Fibroblast of lung (primary cell): ENCODE results near the gene NDUFS7.

ENCODE experiments used
- EZH2 ChIP-seq: IDR thresholded peaks from 2 replicates; pipeline ENCODE4 v1.5.1; 2012; ENCODE audit warnings: low read length, control low read depth, mild to moderate bottlenecking; ENCODE audit errors: missing control alignments
- TF ChIP-seq, protein P1 (sequence below), 2 donors: IDR thresholded peaks in 1 of 2; conservative IDR thresholded peaks in 1 of 2; 1 replicate in 1 of 2; 2 replicates in 1 of 2; pipeline ENCODE4 v1.5.1; 2011 to 2012; ENCODE audit warnings: low read length in 2 of 2, control low read depth in 1 of 2, inconsistent platforms in 1 of 2, low read depth in 1 of 2, mild to moderate bottlenecking in 1 of 2

- TF ChIP-seq, protein P1, sequence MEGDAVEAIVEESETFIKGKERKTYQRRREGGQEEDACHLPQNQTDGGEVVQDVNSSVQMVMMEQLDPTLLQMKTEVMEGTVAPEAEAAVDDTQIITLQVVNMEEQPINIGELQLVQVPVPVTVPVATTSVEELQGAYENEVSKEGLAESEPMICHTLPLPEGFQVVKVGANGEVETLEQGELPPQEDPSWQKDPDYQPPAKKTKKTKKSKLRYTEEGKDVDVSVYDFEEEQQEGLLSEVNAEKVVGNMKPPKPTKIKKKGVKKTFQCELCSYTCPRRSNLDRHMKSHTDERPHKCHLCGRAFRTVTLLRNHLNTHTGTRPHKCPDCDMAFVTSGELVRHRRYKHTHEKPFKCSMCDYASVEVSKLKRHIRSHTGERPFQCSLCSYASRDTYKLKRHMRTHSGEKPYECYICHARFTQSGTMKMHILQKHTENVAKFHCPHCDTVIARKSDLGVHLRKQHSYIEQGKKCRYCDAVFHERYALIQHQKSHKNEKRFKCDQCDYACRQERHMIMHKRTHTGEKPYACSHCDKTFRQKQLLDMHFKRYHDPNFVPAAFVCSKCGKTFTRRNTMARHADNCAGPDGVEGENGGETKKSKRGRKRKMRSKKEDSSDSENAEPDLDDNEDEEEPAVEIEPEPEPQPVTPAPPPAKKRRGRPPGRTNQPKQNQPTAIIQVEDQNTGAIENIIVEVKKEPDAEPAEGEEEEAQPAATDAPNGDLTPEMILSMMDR (conservative IDR thresholded peaks at IDR 0.05 in 1 of 2, IDR thresholded peaks at IDR 0.05 in 1 of 2; ENCODE audit: low read depth in 1 of 2, low read length in 2 of 2) = no peak
- no peak for TF ChIP-seq EZH2
These were observed 24.8 kb downstream of the NDUFS7 start for GRCh38 chr19:1408300-1409203.
